HCT116 (cell line): ENCODE measurements around the gene METTL17. TPM values are rescaled to one million over a fixed set of nuclear protein-coding genes. Genes with fewer than 3 reads are reported as not detected.

Experiments
- ATAC-seq: fragments of 200-7000 bp; cut with Tn5 transposase; 2 replicates; pipeline ENCODE4 v1.9.1; 2020; ENCODE audit warnings: mild to moderate bottlenecking, moderate library complexity
- BruUV-seq: library from RNA; stranded (reverse); fragments of 400-500 nt; replicated peaks from 2 replicates; lab custom pipeline; 2021; lab: Mats Ljungman, UMichigan
- CTCF ChIA-PET: fragments of 300-600 bp; sonication (Branson Sonifier 250); formaldehyde crosslinking; loops from one replicate; lab custom pipeline; 2021; ENCODE audit warnings: antibody characterized with exemption; lab: Charles Lee
- POLR2A ChIA-PET: fragments of 300-600, 350-600 bp; sonication (Branson Sonifier 250); formaldehyde crosslinking; loops from one replicate; lab custom pipeline; 2021; ENCODE audit warnings: antibody characterized with exemption; lab: Charles Lee
- RAD21 ChIA-PET, 2 experiments: fragments of 300-600 bp; sonication (Branson Sonifier 250); formaldehyde crosslinking; loops; one replicate each; lab custom pipeline; 2023; ENCODE audit warnings: low total read pairs in 2 of 2; ENCODE audit not compliant: uncharacterized antibody in 2 of 2, unreplicated experiment in 2 of 2, low non-redundant PET in 1 of 2; lab: Charles Lee
- DNase-seq: peaks from one replicate; pipeline ENCODE4 v3.0.0-alpha.2; 2010; ENCODE audit warnings: low read depth, low spot score
- H2AFZ ChIP-seq: fragments of 200-600 bp; shearing (Covaris generic), sonication (generic); 2 replicates; pipeline ENCODE4 v1.6.1; 2017; ENCODE audit warnings: low read depth, mixed run types, mixed read lengths, antibody characterized with exemption, low read length; ENCODE audit not compliant: poor library complexity, severe bottlenecking
- H3K27ac ChIP-seq: 2 replicates; pipeline ENCODE4 v1.5.1; 2012; ENCODE audit warnings: low read depth, low read length
- H3K27me3 ChIP-seq: fragments of 200-600 bp; sonication (generic); 2 replicates; pipeline ENCODE4 v1.6.1; 2016; ENCODE audit warnings: mixed run types, low read length, mixed read lengths; ENCODE audit not compliant: insufficient read depth
- H3K36me3 ChIP-seq, 2 experiments: fragments of 200-500 bp in 1 of 2; fragments of 200-600 bp in 1 of 2; sonication (Bioruptor generic) in 1 of 2; sonication (generic) in 1 of 2; 2 replicates each; pipeline versions ENCODE4 v1.5.1 to v1.6.1; 2014 to 2016; ENCODE audit warnings: low read length in 2 of 2, inconsistent platforms in 1 of 2, mixed read lengths in 1 of 2, mixed run types in 1 of 2; ENCODE audit not compliant: insufficient read depth in 2 of 2, control insufficient read depth in 1 of 2
- H3K4me1 ChIP-seq, 2 experiments: fragments of 200-600 bp in 1 of 2; sonication (generic) in 1 of 2; 2 replicates each; pipeline versions ENCODE4 v1.5.1 to v1.6.1; 2012 to 2017; ENCODE audit warnings: low read length in 2 of 2, inconsistent platforms in 1 of 2, mild to moderate bottlenecking in 1 of 2, mixed read lengths in 1 of 2, mixed run types in 1 of 2, moderate library complexity in 1 of 2; ENCODE audit not compliant: insufficient read depth in 2 of 2, control insufficient read depth in 1 of 2
- H3K4me2 ChIP-seq: fragments of 200-600 bp; sonication (generic); 2 replicates; pipeline ENCODE4 v1.6.1; 2017; ENCODE audit warnings: mixed run types, low read length, mixed read lengths
- H3K4me3 ChIP-seq, 2 experiments: fragments of 200-600 bp in 1 of 2; sonication (generic) in 1 of 2; replicated peaks in 1 of 2; 2 replicates each; pipeline ENCODE4 v1.5.1; 2011 to 2016; ENCODE audit warnings: low read length in 2 of 2, control low read depth in 1 of 2, low read depth in 1 of 2, mild to moderate bottlenecking in 1 of 2, mixed read lengths in 1 of 2, mixed run types in 1 of 2
- H3K79me2 ChIP-seq: fragments of 200-600 bp; sonication (generic); 2 replicates; pipeline ENCODE4 v1.6.1; 2017; ENCODE audit warnings: mild to moderate bottlenecking, mixed run types, low read length, moderate library complexity, mixed read lengths; ENCODE audit not compliant: insufficient read depth
- H3K9ac ChIP-seq: fragments of 200-600 bp; sonication (generic); 2 replicates; pipeline ENCODE4 v1.6.1; 2016; ENCODE audit warnings: low read length, mixed read lengths
- H3K9me2 ChIP-seq: fragments of 200-600 bp; sonication (generic), shearing (Covaris generic); 2 replicates; pipeline ENCODE4 v1.6.1; 2017; ENCODE audit warnings: mixed run types, mild to moderate bottlenecking, moderate library complexity; ENCODE audit not compliant: insufficient read depth
- H3K9me3 ChIP-seq, 2 experiments: fragments of 200-500 bp in 1 of 2; fragments of 200-600 bp in 1 of 2; sonication (Bioruptor generic) in 1 of 2; sonication (generic) in 1 of 2; 2 replicates each; pipeline ENCODE4 v1.6.1; 2014 to 2017; ENCODE audit warnings: low read length in 2 of 2, mixed read lengths in 2 of 2, inconsistent platforms in 1 of 2, low read depth in 1 of 2, mild to moderate bottlenecking in 1 of 2, mixed run types in 1 of 2, moderate library complexity in 1 of 2; ENCODE audit not compliant: control insufficient read depth in 1 of 2, insufficient read depth in 1 of 2
- H4K20me1 ChIP-seq: fragments of 200-600 bp; sonication (generic), shearing (Covaris generic); 2 replicates; pipeline ENCODE4 v1.6.1; 2017; ENCODE audit warnings: mixed run types, mild to moderate bottlenecking, moderate library complexity; ENCODE audit not compliant: insufficient read depth
- CTCF ChIP-seq, 3 experiments: fragments of 200-600 bp in 1 of 3; sonication (generic) in 1 of 3; IDR thresholded peaks in 2 of 3; conservative IDR thresholded peaks in 1 of 3; 2 replicates each; pipeline ENCODE4 v1.5.1; 2012 to 2017; ENCODE audit warnings: low read depth in 2 of 3, low read length in 2 of 3, antibody characterized with exemption in 1 of 3, borderline replicate concordance in 1 of 3, control low read depth in 1 of 3, mild to moderate bottlenecking in 1 of 3, mixed read lengths in 1 of 3, mixed run types in 1 of 3, moderate library complexity in 1 of 3; ENCODE audit not compliant: insufficient read depth in 1 of 3
- MAX ChIP-seq: IDR thresholded peaks from 2 replicates; pipeline ENCODE4 v1.6.1; 2012
- ZBTB33 ChIP-seq: IDR thresholded peaks from 2 replicates; pipeline ENCODE4 v1.6.1; 2011; ENCODE audit warnings: mild to moderate bottlenecking, low read length, moderate library complexity; ENCODE audit not compliant: insufficient replicate concordance; ENCODE audit errors: extremely low read depth
- intact Hi-C: fragments of 100-400 bp; cut with micrococcal nuclease; formaldehyde crosslinking; loops from 2 replicates; pipeline ENCODE4 v1.10.0; 2022
- total RNA-seq: library from RNA; stranded (reverse); gene quantifications from one replicate; pipeline ENCODE4 v1.2.1, GENCODE V29; 2021; ENCODE audit not compliant: unreplicated experiment

The METTL17 gene
- total RNA-seq, 1 experiment from 2014 or later = 93.5 TPM

GRCh38 chr14:20997115-20997514 lies 7.3 kb downstream of the METTL17 start:
- no peak for TF ChIP-seq CTCF (IDR thresholded peaks at IDR 0.05 in 2 of 3, conservative IDR thresholded peaks at IDR 0.05 in 1 of 3; ENCODE audit: borderline replicate concordance in 1 of 3, insufficient read depth in 1 of 3, low read depth in 2 of 3, low read length in 2 of 3)
- no peak for TF ChIP-seq ZBTB33
- no peak for TF ChIP-seq MAX
- TF ChIP-seq, all 23 proteins: peak for 0
- POLR2A ChIA-PET = no interaction called here
- ATAC-seq = no peak
- Histone ChIP-seq H3K9me3 (no peaks in the 10 kb centered on the region), H3K27me3 (no peaks in the 10 kb centered on the region), H3K9me2 (no peaks in the 10 kb centered on the region), H3K4me3 (no peak overlapping the region), H3K4me1 (peaks cover 7 to 13% of the 10 kb centered on the region in 2 experiments; a peak in 3 of 4 replicates), H2AFZ (no peak overlapping the region), H3K36me3 (peaks cover 29 to 43% of the 10 kb centered on the region in 2 experiments; a peak in 3 of 4 replicates), H3K27ac (no peak overlapping the region), H3K9ac (no peak overlapping the region), H3K79me2 (peaks cover 11% of the 10 kb centered on the region), H4K20me1 (no peaks in the 10 kb centered on the region), H3K4me2 (no peak overlapping the region)
- intact Hi-C loops = no loop called here
- BruUV-seq = no TSS peak
- DNase-seq = no peak
- CTCF ChIA-PET = interaction anchor here (0.9 to 1.6 kb wide), 2 partner anchors 11 to 18 kb away, joined by 3 to 7 read pairs; no protein-coding TSS in a partner anchor
- RAD21 ChIA-PET = no interaction called here
